Spleen (tissue), 11 donors: ENCODE measurements around the gene PKD1L1. TPM values are rescaled to one million over a fixed set of nuclear protein-coding genes. Genes with fewer than 3 reads are reported as not detected.

Experiments
- DNase-seq: peaks from one replicate; pipeline ENCODE4 v3.0.0-alpha.2; 2020
- H3K27ac ChIP-seq, 8 donors: fragments of 200-600 bp; sonication (generic) in 7 of 8; 1 replicate in 4 of 8; 2 replicates in 4 of 8; pipeline versions ENCODE4 v1.5.0 to v1.8.0; 2016 to 2021; ENCODE audit warnings: inconsistent platforms in 4 of 8, mild to moderate bottlenecking in 4 of 8, moderate library complexity in 1 of 8
- H3K27me3 ChIP-seq, 7 donors: fragments of 200-600 bp; sonication (generic) in 6 of 7; replicated peaks in 1 of 7; 1 replicate in 4 of 7; 2 replicates in 3 of 7; pipeline versions ENCODE4 v1.5.0 to v1.8.0; 2016 to 2021; ENCODE audit warnings: inconsistent platforms in 3 of 7, mild to moderate bottlenecking in 1 of 7
- H3K36me3 ChIP-seq, 6 donors: fragments of 200-600 bp; sonication (generic) in 5 of 6; 1 replicate in 4 of 6; 2 replicates in 2 of 6; pipeline versions ENCODE4 v1.5.0 to v1.8.0; 2016 to 2021; ENCODE audit warnings: inconsistent platforms in 2 of 6
- H3K4me1 ChIP-seq, 6 donors: fragments of 200-600 bp; sonication (generic) in 5 of 6; 1 replicate in 3 of 6; 2 replicates in 3 of 6; pipeline versions ENCODE4 v1.5.0 to v1.8.0; 2016 to 2021; ENCODE audit warnings: inconsistent platforms in 3 of 6
- H3K4me3 ChIP-seq, 8 donors: fragments of 200-600 bp; sonication (generic) in 7 of 8; 1 replicate in 4 of 8; 2 replicates in 4 of 8; pipeline versions ENCODE4 v1.5.0 to v1.8.0; 2016 to 2021; ENCODE audit warnings: inconsistent platforms in 4 of 8, mild to moderate bottlenecking in 4 of 8, moderate library complexity in 2 of 8
- H3K9me3 ChIP-seq, 8 donors: fragments of 200-600 bp; sonication (generic) in 7 of 8; 1 replicate in 4 of 8; 2 replicates in 4 of 8; pipeline versions ENCODE4 v1.5.0 to v1.8.0; 2016 to 2021; ENCODE audit warnings: inconsistent platforms in 4 of 8
- CTCF ChIP-seq, 11 experiments: fragments of 200-600 bp in 7 of 11; fragments of 450-650 bp in 4 of 11; sonication (generic) in 4 of 11; IDR thresholded peaks in 8 of 11; conservative IDR thresholded peaks in 3 of 11; 1 replicate in 7 of 11; 2 replicates in 4 of 11; pipeline versions ENCODE4 v1.4.0 to v1.8.0; 2016 to 2021; ENCODE audit warnings: antibody characterized with exemption in 11 of 11, inconsistent platforms in 4 of 11, mild to moderate bottlenecking in 1 of 11
- POLR2A ChIP-seq, 3 donors: fragments of 450-650 bp; IDR thresholded peaks; one replicate each; pipeline ENCODE4 v1.5.1; 2017; ENCODE audit warnings: antibody characterized with exemption in 3 of 3, mild to moderate bottlenecking in 1 of 3
- POLR2AphosphoS5 ChIP-seq, 3 donors: sonication (generic); formaldehyde crosslinking; IDR thresholded peaks; one replicate each; pipeline ENCODE4 v1.5.1; 2017; ENCODE audit warnings: antibody characterized with exemption in 3 of 3
- WGBS, 5 donors: extraction: QIAGEN DNeasy Blood & Tissue Kit in 3 of 5; methylation state at CpG; one replicate each; pipeline versions ENCODE4 v1.1.5 to v1.1.7; 2013 to 2018; 5-methylcytosine and 5-hydroxymethylcytosine counted together
- intact Hi-C: fragments of 100-400 bp; cut with DNase I; formaldehyde crosslinking; loops from one replicate; pipeline ENCODE4 v1.15.0; 2023; ENCODE audit warnings: low total_unique reads
- polyA plus RNA-seq, 3 donors: library from polyadenylated mRNA; stranded (reverse); fragments of 200-250 nt; gene quantifications; one replicate each; pipeline ENCODE4 v1.2.1, GENCODE V29; 2013
- total RNA-seq, 7 donors: library from RNA; depleted of rRNA in 3 of 7; stranded (reverse); fragments of >200 nt in 3 of 7; fragmentation: NEBNext Ultra II Directional in 4 of 7; extraction: Animal tissue kit (Norgen Biotek cat#: 25700) in 4 of 7; gene quantifications; one replicate each; pipeline versions ENCODE4 v1.1.0 to v1.2.1, GENCODE V29; 2016 to 2021
- donor health status: healthy with polysubstance abuse.
- donor health status: DM: no; HTN: no; CAD: no; lungs with moderate emphysema.
- donor health status: DM: no; HTN: no; CAD: no.
- donor health status: Bipolar disorder and iron deficiency.
- donor health status: healthy.
- donor health status: DM: no; HTN: no; CAD: no.
- donor health status: DM: yes; HTN: yes; CAD: no.

The PKD1L1 gene
- total and polyA plus RNA-seq, 10 donors = 0.28 to 1.3 (median 0.49) TPM

GRCh38 chr7:47907981-47908616 is 40.2 kb downstream of the PKD1L1 start:
- TF ChIP-seq POLR2A (IDR thresholded peaks at IDR 0.05) (no peak), CTCF (IDR thresholded peaks at IDR 0.05 in 8 of 11, conservative IDR thresholded peaks at IDR 0.05 in 3 of 11) (no peak), POLR2AphosphoS5 (IDR thresholded peaks at IDR 0.05) (no peak)
- WGBS, 5 donors = 92 to 96% (median 95%) methylated on average over 9 of the region's 9 CpGs
- no peaks in the 10 kb centered on the region for H3K4me1 ChIP-seq
- H3K27ac ChIP-seq = no peak overlapping the region
- no peaks in the 10 kb centered on the region for H3K36me3 ChIP-seq
- no peaks in the 10 kb centered on the region for H3K9me3 ChIP-seq
- H3K4me3 ChIP-seq = no peak overlapping the region
- no peaks in the 10 kb centered on the region for H3K27me3 ChIP-seq
- DNase-seq = no peak
- intact Hi-C loops = no loop called here

- no peak overlapping the region for H3K27ac ChIP-seq
These were observed 41.4 kb downstream of the PKD1L1 start for GRCh38 chr7:47906883-47907282.

GRCh38 chr7:47905076-47905920 is 43.0 kb downstream of the PKD1L1 start:
- intact Hi-C loops = no loop called here
- WGBS, 5 donors = 85 to 90% (median 87%) methylated on average over 10 of the region's 10 CpGs

More at GRCh38 chr7:47906883-47907282, 41.4 kb downstream of the PKD1L1 start:
- Histone ChIP-seq H3K9me3 (no peaks in the 10 kb centered on the region), H3K27me3 (no peaks in the 10 kb centered on the region), H3K36me3 (no peaks in the 10 kb centered on the region), H3K4me1 (no peaks in the 10 kb centered on the region), H3K4me3 (no peak overlapping the region)
- TF ChIP-seq POLR2A (IDR thresholded peaks at IDR 0.05) (no peak), CTCF (IDR thresholded peaks at IDR 0.05 in 8 of 11, conservative IDR thresholded peaks at IDR 0.05 in 3 of 11) (no peak), POLR2AphosphoS5 (IDR thresholded peaks at IDR 0.05) (no peak)
- intact Hi-C loops = no loop called here
- 90 to 93% (median 91%) methylated on average over 3 of the region's 3 CpGs for WGBS, 5 donors
- DNase-seq = no peak

More at GRCh38 chr7:47905076-47905920, 43.0 kb downstream of the PKD1L1 start:
- no peak overlapping the region for H3K4me3 ChIP-seq
- no peak for DNase-seq
- H3K36me3 ChIP-seq = no peaks in the 10 kb centered on the region
- H3K27me3 ChIP-seq = no peaks in the 10 kb centered on the region
- H3K27ac ChIP-seq = no peak overlapping the region
- H3K4me1 ChIP-seq = no peaks in the 10 kb centered on the region
- no peaks in the 10 kb centered on the region for H3K9me3 ChIP-seq
- no peak for TF ChIP-seq POLR2A (IDR thresholded peaks at IDR 0.05)
- no peak for TF ChIP-seq POLR2AphosphoS5 (IDR thresholded peaks at IDR 0.05)
- TF ChIP-seq CTCF (IDR thresholded peaks at IDR 0.05 in 8 of 11, conservative IDR thresholded peaks at IDR 0.05 in 3 of 11) = no peak
